ENCODE measurements around the gene KIFC3.

- TF ChIP-seq CTCF (conservative IDR thresholded peaks at IDR 0.05 in 1 of 2, IDR thresholded peaks at IDR 0.05 in 1 of 2; ENCODE audit: low read depth in 1 of 2, low read length in 2 of 2) (no peak), EZH2 (IDR thresholded peaks at IDR 0.05; ENCODE audit: low read length, missing control alignments) (no peak)
Observed at GRCh38 chr16:57754354-57755060, 47.8 kb downstream of the KIFC3 start.
